GM18951 (cell line): ENCODE data around the gene SEMA3F.

Experiments used
- POLR2A ChIP-seq: IDR thresholded peaks from 4 replicates; pipeline ENCODE4 v1.6.1; 2011; ENCODE audit warnings: mild to moderate bottlenecking; ENCODE audit not compliant: insufficient read length, insufficient read depth; ENCODE audit errors: extremely low read depth
- in situ Hi-C: fragments of 300-500 bp; cut with MboI; formaldehyde crosslinking; loops from one replicate; pipeline ENCODE4 v1.12.0; 2022; ENCODE audit warnings: low sequenced_read_pairs, mixed read lengths, inconsistent platforms; ENCODE audit not compliant: unreplicated experiment

The SEMA3F gene

DNA sequence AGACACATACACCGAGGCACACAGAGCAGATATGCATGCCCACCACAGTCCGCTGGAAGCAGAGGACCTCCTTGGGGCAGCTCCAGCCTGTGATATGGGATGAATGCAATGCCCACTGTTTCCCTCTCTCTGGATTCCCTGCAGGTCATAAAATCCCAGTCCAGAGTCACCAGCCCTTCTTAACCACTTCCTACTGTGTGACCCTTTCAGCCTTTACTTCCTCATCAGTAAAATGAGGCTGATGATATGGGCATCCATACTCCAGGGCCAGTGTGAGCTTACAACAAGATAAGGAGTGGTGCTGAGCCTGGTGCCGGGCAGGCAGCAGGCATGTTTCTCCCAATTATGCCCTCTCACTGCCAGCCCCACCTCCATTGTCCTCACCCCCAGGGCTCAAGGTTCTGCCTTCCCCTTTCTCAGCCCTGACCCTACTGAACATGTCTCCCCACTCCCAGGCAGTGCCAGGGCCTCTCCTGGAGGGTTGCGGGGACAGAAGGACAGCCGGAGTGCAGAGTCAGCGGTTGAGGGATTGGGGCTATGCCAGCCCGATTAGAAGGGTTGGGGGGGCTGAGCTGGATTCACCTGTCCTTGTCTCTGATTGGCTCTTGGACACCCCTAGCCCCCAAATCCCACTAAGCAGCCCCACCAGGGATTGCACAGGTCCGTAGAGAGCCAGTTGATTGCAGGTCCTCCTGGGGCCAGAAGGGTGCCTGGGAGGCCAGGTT is 36.0 kb downstream of the SEMA3F start, which contains the start of gene GNAT1:
Gene GNAT1 (plus strand): TSS at position 675 of the 725 bp plus-strand sequence. CDS start 116 bp downstream, outside the sequence.
- in situ Hi-C loops, result no loop called here
- TF ChIP-seq POLR2A, result no peak

DNA sequence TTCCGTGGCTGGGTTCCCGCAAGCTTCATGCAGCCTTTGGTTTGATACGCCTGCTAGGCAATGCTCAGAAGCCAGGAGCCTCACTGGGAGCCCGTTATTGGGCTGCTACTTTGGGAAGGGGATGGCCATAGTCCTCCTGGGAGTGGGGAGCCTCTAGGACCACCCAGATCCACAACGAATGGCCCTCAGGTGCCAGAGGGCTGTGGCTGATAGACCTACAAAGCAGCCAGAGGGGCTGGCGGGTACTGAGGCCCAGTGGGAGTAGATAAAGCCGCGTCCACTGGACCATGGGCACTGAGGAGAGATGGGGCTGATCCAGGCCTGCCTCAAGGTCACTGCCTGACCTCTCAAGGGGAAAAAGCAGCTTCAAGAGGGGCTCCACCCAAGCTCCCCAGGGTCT is 37.0 kb downstream of the SEMA3F start:
- no peak for TF ChIP-seq POLR2A
- in situ Hi-C loops, result no loop called here

DNA sequence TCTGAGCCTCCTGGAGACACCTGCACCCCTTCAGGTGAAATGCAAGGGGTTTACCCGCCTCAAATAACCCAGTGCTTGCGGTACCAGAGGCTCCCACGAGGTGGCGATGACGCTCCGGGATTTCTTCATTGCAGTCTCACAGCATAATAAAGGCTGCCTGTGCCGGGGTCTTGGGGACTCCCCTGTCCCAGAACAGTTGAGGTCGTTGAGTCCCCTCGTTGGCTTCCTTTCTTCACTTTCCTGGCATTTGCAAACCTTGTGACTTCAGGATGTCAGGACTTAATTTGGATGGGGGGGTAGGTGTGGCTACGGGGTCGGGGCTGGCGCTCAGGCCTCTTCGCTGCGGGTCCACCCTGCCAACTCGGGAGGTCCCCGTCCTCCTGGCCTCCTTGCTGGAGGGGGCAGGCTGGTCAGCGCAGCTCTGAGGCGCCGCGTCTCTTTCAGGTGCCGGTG is 37.6 kb downstream of the SEMA3F start:
- in situ Hi-C loops, result no loop called here
- no peak for TF ChIP-seq POLR2A

DNA sequence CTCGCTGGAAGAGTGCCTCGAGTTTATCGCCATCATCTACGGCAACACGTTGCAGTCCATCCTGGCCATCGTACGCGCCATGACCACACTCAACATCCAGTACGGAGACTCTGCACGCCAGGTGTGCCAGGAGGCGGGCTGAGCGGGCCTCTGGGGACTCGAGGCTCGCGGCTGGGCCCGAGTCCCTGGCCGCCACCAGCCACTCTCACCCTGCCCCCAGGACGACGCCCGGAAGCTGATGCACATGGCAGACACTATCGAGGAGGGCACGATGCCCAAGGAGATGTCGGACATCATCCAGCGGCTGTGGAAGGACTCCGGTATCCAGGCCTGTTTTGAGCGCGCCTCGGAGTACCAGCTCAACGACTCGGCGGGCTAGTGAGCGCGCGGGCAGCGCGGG is 38.2 kb downstream of the SEMA3F start:
- TF ChIP-seq POLR2A, result no peak
- in situ Hi-C loops, result no loop called here

DNA sequence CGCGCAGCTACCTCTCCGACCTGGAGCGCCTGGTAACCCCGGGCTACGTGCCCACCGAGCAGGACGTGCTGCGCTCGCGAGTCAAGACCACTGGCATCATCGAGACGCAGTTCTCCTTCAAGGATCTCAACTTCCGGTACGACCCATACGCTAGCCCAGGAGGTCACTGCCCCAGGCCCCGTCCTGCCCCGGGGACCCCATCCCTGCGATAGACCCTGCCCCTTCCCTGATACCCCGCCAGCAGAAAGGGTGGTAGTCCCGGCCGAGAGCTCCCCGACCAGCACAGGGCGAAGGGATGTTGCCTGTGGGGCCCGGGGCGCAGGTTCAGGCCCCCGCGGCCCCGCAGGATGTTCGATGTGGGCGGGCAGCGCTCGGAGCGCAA is 38.6 kb downstream of the SEMA3F start:
- in situ Hi-C loops, result no loop called here

DNA sequence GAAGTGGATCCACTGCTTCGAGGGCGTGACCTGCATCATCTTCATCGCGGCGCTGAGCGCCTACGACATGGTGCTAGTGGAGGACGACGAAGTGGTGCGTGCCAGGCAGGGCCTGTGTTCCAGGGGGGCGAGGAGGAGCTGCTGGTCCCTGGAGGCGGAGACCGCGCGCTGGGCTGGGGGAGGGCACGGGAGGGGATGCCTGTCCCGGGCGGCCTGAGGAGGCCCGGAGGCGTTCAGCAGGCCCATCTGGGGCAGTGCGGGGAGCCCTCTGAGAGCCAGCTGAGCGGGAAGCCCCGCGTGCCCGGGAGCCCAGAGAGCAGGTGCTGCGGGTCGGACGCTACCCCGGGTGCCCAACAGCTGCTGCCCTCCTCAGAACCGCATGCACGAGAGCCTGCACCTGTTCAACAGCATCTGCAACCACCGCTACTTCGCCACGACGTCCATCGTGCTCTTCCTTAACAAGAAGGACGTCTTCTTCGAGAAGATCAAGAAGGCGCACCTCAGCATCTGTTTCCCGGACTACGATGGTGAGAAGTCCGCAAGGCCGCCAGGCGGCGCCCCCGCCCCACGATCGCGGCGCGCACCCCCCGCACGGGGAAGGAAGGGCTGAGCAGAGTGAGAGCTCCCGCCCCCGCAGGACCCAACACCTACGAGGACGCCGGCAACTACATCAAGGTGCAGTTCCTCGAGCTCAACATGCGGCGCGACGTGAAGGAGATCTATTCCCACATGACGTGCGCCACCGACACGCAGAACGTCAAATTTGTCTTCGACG is 39.2 kb downstream of the SEMA3F start:
- in situ Hi-C loops, result no loop called here
- no peak for TF ChIP-seq POLR2A

More for the DNA sequence above, 38.6 kb downstream of the SEMA3F start:
- TF ChIP-seq POLR2A, result no peak

DNA sequence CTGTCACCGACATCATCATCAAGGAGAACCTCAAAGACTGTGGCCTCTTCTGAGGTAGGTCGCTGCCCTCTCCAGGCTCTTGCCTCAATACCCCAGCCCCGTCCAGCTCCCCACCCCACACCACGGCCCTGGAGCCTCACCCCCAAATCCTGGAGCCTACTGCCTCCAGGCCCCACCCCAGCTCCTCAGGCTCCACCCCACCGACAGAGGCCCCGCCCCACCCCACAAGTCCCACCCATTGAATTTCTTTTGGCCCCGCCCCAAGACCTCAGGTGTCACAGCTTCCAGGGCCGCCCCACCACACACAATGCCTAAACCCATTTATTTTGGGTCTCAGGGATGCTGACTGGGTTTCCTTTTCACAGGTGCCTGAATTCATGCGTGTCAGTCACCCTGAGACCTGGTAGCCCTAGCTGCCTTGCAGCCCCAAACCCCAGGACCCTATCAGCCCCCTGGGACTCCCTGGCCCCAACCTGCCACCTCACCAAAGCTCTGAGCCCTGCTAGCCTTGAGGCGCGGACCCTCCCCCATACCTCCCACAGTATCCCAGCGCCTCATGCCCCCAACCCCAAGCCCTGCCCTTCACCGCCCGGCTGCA is 39.9 kb downstream of the SEMA3F start:
- no peak for TF ChIP-seq POLR2A
- in situ Hi-C loops, result no loop called here

DNA sequence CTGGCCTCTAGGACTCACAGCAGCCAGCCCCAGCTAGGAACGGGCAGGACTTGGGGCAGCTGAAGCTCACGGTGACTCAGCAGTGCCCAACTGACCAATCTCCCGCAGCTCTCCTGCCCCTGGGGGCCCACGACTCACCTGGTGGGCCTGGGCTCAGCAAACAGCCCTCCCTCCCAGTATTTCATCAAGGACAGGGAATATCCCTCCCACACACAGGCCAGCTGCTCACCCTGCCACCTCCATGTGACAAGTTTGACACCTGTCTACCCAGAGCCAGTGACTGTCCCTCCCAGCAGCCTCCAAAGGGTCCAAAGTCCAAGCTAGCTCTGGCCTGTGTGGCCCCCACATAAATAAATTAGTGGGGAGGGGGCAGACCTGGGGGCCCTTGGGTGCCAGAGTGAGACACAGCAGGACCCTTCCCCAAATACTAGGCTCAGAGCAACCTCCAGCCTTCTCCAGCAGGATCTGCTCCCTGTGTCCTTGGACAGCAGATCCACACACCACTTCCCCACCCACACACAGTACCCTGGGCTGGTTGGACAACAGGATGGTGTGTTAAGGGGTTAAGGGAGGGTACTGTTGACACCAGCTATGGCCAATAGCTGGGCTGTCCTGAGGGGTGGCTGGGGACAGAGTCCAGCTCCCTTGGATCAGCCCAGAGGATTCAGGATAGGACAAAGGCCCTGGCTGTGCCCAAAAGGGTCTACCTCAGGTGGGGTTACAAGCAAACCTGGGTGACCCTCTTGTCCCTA is 40.6 kb downstream of the SEMA3F start:
- no peak for TF ChIP-seq POLR2A
- in situ Hi-C loops, result no loop called here

DNA sequence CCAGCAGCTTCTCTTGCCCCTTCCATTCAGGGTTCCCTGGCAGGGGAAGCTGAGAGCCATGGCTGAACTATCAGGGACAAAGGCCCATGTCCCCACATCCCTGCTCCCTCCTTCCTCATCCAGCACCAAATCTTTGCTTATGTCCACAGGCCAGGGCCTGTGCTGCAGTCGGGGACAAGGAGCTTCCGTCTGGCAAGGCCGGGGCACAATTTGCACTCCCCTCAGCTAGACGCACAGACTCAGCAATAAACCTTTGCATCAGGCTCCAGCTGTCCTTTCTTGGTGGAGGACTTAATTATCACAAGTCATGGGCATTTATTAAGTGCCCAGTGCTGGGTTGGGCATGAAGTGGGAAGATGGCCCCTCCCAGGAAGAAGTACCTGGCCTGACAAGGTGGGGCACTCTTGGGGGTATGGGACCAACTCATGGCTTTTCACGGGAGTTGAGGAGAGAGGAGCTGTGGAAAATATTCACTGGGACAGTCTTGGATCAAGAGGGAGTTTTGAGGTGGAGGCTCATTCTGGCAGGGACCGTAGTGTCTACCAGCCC is 41.2 kb downstream of the SEMA3F start:
- in situ Hi-C loops, result no loop called here
- TF ChIP-seq POLR2A, result no peak

DNA sequence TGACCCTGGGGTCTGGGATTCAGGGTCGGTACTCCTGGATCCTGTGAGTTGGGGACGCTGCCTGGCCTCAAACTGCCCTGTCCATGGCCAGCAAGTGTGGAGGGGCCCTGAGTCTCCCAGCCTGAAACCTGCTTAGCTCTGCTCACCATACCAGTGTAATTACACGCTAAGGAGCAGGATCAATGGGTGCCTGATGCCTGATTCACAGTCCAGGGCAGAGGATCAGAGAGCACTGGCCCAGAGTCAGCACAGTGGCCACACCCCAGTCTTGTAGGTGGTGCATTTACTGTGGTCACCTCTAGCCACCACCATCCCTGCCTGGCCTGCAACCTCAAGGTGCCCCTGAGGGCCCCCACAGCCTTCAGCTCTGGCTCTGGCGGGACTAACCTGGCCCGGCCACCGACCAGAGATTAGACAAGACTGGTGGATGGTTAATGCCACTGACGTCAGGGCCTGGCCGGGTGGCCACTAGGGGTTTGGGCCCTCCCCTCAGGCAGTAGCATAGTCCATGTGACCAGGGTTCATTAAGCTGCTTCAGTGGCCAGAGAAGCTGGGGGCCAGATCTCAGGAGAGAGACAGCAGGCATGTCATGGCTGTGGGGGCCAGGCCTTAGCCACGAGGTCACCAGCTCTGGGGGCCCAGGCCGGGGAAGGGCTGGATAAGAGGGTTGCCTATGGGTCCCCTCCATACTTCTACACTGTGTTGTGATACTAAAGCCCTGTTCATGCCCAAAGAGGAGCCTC is 46.6 kb downstream of the SEMA3F start:
- in situ Hi-C loops, result no loop called here
- TF ChIP-seq POLR2A, result no peak

DNA sequence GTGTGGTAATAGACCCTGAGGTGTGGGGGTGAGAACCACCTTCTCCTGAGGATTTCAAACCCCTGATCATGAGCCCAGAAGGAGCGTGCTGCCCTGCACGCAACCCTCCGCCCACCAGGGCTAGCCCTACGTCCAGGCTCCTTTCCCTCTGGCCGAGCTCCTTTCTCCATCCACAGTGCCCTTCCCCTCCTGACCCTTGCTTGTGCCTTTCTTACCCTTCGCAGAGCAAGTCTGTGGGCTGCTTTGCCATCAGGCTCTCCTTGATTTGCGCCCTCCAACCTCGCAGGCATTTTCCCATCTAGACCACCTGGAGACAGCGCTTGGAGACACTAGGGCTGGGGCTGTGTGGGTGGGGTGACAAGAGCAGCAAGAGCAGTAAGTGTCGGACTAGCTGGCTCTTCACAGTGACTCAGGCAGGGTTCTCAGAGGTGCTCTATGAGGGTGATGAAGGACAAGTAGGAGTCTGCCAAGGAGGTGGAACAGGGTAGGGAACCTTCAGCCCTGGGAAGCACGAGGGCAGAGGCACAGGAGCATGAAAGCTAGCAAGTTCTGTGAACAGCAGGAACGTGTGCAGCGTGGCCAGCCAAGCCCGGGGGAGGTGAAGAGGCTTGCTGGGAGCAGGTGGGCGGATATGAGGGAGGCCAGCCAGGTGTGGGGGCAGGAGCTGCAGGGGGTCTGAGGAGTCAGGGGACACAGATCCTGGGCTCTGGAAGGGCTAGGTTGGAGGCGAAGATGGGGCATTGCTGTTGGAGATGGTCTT is 47.4 kb downstream of the SEMA3F start:
- no peak for TF ChIP-seq POLR2A

More for the DNA sequence above, 47.4 kb downstream of the SEMA3F start:
- in situ Hi-C loops, result no loop called here
